Measurements from ENCODE around the gene DNAH6. TPM values are rescaled to one million over a fixed set of nuclear protein-coding genes. Genes with fewer than 3 reads are reported as not detected.

The DNAH6 gene
- total and polyA plus RNA-seq, 10 of the 15 experiments (the other 5 are each of a cell fraction or from before 2014, with no cell fraction given): 0.07 to 1.0 (median 0.29) TPM

GRCh38 chr2:84821806-84822205, 305.5 kb downstream of the DNAH6 start:
- no peaks in the 10 kb centered on the region for H3K79me2 ChIP-seq (ENCODE audit: control insufficient read depth, insufficient read depth, low read length)
- no peaks in the 10 kb centered on the region for H4K20me1 ChIP-seq (ENCODE audit: control insufficient read depth, insufficient read depth)
- H3K36me3 ChIP-seq (ENCODE audit: control insufficient read depth in 2 of 2, insufficient read depth in 2 of 2, low read length in 1 of 2): no peaks in the 10 kb centered on the region
- no peak overlapping the region for H3K4me3 ChIP-seq
- peaks cover 9% of the 10 kb centered on the region for H3K4me1 ChIP-seq (ENCODE audit: control insufficient read depth, insufficient read depth, low read length)
- intact Hi-C loops (cut with micrococcal nuclease; ENCODE audit: unreplicated experiment) (no loop called here), in situ Hi-C loops (cut with MboI) (no loop called here)
- no peak for FAIRE-seq
- POLR2A ChIA-PET: no interaction called here
- 80% methylated on average over 7 of the region's 7 CpGs for WGBS (ENCODE audit: insufficient coverage, insufficient replicate concordance, low lambda C conversion rate, missing lambda C conversion rate)
- H3K27me3 ChIP-seq (replicated peaks in 1 of 2; ENCODE audit: control insufficient read depth in 2 of 2, insufficient read depth in 2 of 2, low read length in 1 of 2): no peaks in the 10 kb centered on the region; a peak in 1 of 4 replicates
- H2AFZ ChIP-seq (ENCODE audit: control insufficient read depth, low read depth, low read length): no peak overlapping the region
- SMC1A ChIA-PET (ENCODE audit: uncharacterized antibody, unreplicated experiment): no interaction called here
- no peak overlapping the region for H3K4me2 ChIP-seq (ENCODE audit: control insufficient read depth, insufficient read depth)
- no peak overlapping the region for H3K9ac ChIP-seq (ENCODE audit: control insufficient read depth, insufficient read depth, low read length)
- TF ChIP-seq STAT3 (IDR thresholded peaks at IDR 0.05; ENCODE audit: low read depth, low read length) (no peak), ATF7 (IDR thresholded peaks at IDR 0.05; ENCODE audit: low read depth) (no peak), KAT2A (conservative IDR thresholded peaks at IDR 0.05; ENCODE audit: control insufficient read depth, low read depth, low read length) (no peak), ZBTB40 (IDR thresholded peaks at IDR 0.05; ENCODE audit: borderline replicate concordance) (no peak), SIX5 (IDR thresholded peaks at IDR 0.05; ENCODE audit: low read depth, low read length, severe bottlenecking) (no peak), SP1 (IDR thresholded peaks at IDR 0.05; ENCODE audit: low read depth, low read length) (no peak), CEBPB (IDR thresholded peaks at IDR 0.05; ENCODE audit: borderline replicate concordance in 1 of 2, low read depth in 2 of 2, low read length in 2 of 2) (no peak), POLR2AphosphoS5 (IDR thresholded peaks at IDR 0.05; ENCODE audit: low read length) (no peak), CBX5 (IDR thresholded peaks at IDR 0.05; ENCODE audit: low read depth) (no peak), RAD21 (IDR thresholded peaks at IDR 0.05; ENCODE audit: insufficient read depth, low read depth, low read length) (no peak)
- TF ChIP-seq, protein P1, sequence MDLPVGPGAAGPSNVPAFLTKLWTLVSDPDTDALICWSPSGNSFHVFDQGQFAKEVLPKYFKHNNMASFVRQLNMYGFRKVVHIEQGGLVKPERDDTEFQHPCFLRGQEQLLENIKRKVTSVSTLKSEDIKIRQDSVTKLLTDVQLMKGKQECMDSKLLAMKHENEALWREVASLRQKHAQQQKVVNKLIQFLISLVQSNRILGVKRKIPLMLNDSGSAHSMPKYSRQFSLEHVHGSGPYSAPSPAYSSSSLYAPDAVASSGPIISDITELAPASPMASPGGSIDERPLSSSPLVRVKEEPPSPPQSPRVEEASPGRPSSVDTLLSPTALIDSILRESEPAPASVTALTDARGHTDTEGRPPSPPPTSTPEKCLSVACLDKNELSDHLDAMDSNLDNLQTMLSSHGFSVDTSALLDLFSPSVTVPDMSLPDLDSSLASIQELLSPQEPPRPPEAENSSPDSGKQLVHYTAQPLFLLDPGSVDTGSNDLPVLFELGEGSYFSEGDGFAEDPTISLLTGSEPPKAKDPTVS (IDR thresholded peaks at IDR 0.05; ENCODE audit: low read depth, low read length): no peak
- TF ChIP-seq, protein P2, sequence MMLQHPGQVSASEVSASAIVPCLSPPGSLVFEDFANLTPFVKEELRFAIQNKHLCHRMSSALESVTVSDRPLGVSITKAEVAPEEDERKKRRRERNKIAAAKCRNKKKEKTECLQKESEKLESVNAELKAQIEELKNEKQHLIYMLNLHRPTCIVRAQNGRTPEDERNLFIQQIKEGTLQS (IDR thresholded peaks at IDR 0.05; ENCODE audit: borderline replicate concordance, extremely low read depth, low read depth, low read length): no peak
- TF ChIP-seq, protein P3, sequence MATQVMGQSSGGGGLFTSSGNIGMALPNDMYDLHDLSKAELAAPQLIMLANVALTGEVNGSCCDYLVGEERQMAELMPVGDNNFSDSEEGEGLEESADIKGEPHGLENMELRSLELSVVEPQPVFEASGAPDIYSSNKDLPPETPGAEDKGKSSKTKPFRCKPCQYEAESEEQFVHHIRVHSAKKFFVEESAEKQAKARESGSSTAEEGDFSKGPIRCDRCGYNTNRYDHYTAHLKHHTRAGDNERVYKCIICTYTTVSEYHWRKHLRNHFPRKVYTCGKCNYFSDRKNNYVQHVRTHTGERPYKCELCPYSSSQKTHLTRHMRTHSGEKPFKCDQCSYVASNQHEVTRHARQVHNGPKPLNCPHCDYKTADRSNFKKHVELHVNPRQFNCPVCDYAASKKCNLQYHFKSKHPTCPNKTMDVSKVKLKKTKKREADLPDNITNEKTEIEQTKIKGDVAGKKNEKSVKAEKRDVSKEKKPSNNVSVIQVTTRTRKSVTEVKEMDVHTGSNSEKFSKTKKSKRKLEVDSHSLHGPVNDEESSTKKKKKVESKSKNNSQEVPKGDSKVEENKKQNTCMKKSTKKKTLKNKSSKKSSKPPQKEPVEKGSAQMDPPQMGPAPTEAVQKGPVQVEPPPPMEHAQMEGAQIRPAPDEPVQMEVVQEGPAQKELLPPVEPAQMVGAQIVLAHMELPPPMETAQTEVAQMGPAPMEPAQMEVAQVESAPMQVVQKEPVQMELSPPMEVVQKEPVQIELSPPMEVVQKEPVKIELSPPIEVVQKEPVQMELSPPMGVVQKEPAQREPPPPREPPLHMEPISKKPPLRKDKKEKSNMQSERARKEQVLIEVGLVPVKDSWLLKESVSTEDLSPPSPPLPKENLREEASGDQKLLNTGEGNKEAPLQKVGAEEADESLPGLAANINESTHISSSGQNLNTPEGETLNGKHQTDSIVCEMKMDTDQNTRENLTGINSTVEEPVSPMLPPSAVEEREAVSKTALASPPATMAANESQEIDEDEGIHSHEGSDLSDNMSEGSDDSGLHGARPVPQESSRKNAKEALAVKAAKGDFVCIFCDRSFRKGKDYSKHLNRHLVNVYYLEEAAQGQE (IDR thresholded peaks at IDR 0.05; ENCODE audit: low read depth, low read length): no peak
- no peak for DNase-seq (ENCODE audit: low read depth, low spot score)
- no TSS peak for BruUV-seq (replicated peaks)
- CTCF ChIA-PET: no interaction called here
- H3K9me3 ChIP-seq (replicated peaks; ENCODE audit: control insufficient read depth, insufficient read depth, low read length): no peaks in the 10 kb centered on the region; the same call in 2 of the 3 replicates
- no peak overlapping the region for H3K27ac ChIP-seq (ENCODE audit: control insufficient read depth, insufficient read depth)
- RAD21 ChIA-PET (ENCODE audit: unreplicated experiment): no interaction called here
- ATAC-seq: no peak

Measured in GM12878 (cell line).